NCI-H187 (cell line): ENCODE measurements around the gene SRA1.

Experiments
- DNase-seq, 2 experiments: peaks; one replicate each; lab custom pipeline; 2025; lab: John Stamatoyannopoulos, UW

SRA1 gene

GRCh38 chr5:140570488-140570887 lies 13.2 kb upstream of the SRA1 start:
- no peak for DNase-seq

- no peak for DNase-seq
Observed at GRCh38 chr5:140570058-140570457, 12.8 kb upstream of the SRA1 start.

- no peak for DNase-seq
Observed at GRCh38 chr5:140569197-140569596, 11.9 kb upstream of the SRA1 start.

GRCh38 chr5:140568443-140569063 lies 11.3 kb upstream of the SRA1 start:
- no peak for DNase-seq

- no peak for DNase-seq
Observed at GRCh38 chr5:140567871-140568270, 10.6 kb upstream of the SRA1 start.

GRCh38 chr5:140567136-140567818 lies 10.0 kb upstream of the SRA1 start:
- no peak for DNase-seq

GRCh38 chr5:140566665-140567064 lies 9.4 kb upstream of the SRA1 start:
- no peak for DNase-seq

- DNase-seq, result no peak
Observed at GRCh38 chr5:140565780-140566095, 8.5 kb upstream of the SRA1 start.

GRCh38 chr5:140565024-140565779 lies 7.9 kb upstream of the SRA1 start:
- DNase-seq, result no peak

- DNase-seq, result peak; percentile 84 to 89
Observed at GRCh38 chr5:140564196-140565023, 7.1 kb upstream of the SRA1 start, which contains the start of the genes APBB3 and SLC35A4. APBB3 (minus strand) TSS chr5:140564598; CDS start chr5:140564245, 353 bp downstream. SLC35A4 (plus strand) TSS chr5:140564828; CDS start chr5:140567170, 2,342 bp downstream.

GRCh38 chr5:140563596-140563995 lies 6.3 kb upstream of the SRA1 start:
- no peak for DNase-seq

GRCh38 chr5:140561753-140562523 lies 4.7 kb upstream of the SRA1 start:
- DNase-seq, result no peak

- DNase-seq, result no peak
Observed at GRCh38 chr5:140560227-140560626, 3.0 kb upstream of the SRA1 start.

GRCh38 chr5:140558542-140558941 lies 1.3 kb upstream of the SRA1 start:
- DNase-seq, result no peak

- no peak for DNase-seq
Observed at GRCh38 chr5:140557965-140558364, 692 bp upstream of the SRA1 start.

- DNase-seq, result no peak
Observed at GRCh38 chr5:140556438-140556837, 835 bp downstream of the SRA1 start.

- no peak for DNase-seq
Observed at GRCh38 chr5:140555747-140556312, 1.4 kb downstream of the SRA1 start.

- no peak for DNase-seq
Observed at GRCh38 chr5:140554454-140554853, 2.8 kb downstream of the SRA1 start.

- DNase-seq, result no peak
Observed at GRCh38 chr5:140553657-140554056, 3.6 kb downstream of the SRA1 start.

GRCh38 chr5:140551872-140552271 lies 5.4 kb downstream of the SRA1 start:
- no peak for DNase-seq
